T follicular helper cell (primary cell): ENCODE results near the gene EML6.
"Not testable (repeated sequence)": the region's sequence is repeated elsewhere in the genome, so short reads cannot be mapped to it uniquely, and the experiment has no call there.

Experiments used
- DNase-seq: peaks from one replicate; pipeline ENCODE4 v3.0.0-alpha.2; 2020; ENCODE audit warnings: low read depth

Gene EML6

DNA sequence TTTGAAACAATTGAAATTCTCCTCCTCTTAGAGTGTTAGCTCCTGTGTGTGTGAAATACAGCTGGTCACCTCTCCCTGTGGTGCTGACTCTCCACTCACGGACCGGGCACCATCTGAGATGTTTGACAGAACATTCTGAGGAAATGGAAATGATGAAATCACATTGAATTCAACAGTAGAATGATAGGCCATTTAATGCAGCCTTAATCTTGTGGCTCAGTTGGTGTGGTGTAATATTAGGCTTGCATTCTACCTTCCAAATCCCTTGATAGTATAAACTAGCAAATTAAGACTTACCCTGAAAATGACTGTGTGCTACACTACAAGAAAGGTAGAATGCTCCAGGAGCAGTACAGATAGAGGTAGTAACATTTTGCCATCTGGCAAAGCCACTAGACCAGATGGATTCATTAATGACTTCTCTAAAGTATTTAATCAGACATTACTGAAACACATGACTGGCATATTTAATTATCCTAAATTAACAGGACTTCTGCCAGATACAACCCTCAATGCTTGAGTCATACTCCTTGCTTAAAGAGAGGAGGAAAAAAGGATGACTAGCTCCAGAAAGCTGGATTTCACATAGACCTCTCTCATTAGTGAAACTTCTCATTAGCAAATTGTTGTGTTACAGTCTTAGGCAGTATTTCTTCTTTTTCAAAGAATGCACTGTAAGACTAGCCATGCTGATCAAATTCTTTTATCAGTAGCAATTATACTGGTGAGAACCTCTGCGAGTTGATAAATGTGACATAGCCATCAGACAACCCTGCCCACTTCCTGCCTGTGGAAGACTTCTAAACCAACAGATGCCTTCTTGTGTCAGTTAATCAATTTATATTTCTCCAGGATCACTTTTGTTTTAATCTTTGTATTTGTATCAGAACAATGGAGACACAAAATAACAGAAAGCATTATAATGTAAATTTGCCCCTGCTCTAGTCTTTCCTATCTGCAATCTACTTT lies 80.6 kb downstream of the EML6 start:
- DNase-seq: no peak

DNA sequence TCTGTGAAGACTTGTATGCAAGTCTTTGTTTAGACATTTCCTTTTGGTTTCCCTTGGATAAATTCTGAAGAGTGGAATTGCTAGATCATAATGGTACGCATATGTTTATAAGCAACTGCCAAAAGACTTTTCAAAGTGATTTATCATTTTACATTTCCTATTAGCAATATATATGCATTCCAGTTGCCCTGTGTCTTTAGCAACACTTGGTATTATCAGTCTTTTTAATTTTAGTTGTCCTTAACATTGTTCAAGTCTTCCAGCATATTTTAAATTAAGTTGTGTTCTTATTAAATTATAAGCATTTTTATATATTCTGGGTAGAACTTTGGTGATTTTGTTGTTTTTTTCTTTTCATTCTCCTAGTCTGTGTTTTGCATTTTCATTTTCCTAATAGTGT lies 81.8 kb downstream of the EML6 start:
- no peak for DNase-seq

DNA sequence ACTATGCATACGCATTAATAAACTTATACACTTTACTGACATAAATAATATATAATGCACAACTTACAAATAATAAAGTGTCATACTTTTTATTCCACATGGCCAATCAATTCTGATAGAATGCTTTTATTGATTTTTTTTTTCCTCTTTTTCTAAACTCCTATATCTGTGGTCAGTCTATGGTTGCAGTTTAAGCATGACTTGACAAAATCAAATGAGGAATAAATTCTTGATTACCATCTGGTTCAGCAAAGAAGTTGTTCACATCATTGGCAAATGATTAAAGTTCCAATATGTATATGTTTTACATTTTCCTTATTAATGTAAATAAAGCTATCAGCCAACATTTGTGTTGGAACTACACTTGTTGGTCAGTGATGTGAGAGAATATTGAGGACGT lies 83.5 kb downstream of the EML6 start:
- no peak for DNase-seq

DNA sequence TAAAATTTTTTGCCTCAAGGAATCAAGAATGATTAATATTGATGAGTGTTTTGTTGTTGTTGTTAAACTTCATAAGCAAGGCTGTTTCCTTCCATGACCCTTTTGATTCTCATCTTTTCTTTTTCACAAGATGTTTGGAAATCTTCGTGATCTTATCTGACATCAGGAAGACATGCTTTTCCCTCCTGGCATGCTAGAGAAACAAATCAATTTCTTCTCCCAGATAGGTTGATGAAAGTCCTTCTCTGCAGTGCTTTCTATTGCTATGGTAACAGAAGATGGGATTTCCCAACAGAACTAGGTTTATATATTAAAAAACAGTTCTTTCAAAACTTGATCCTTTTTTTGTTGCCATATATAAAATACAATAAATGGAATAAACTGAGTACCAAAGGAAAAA lies 85.2 kb downstream of the EML6 start:
- no peak for DNase-seq

DNA sequence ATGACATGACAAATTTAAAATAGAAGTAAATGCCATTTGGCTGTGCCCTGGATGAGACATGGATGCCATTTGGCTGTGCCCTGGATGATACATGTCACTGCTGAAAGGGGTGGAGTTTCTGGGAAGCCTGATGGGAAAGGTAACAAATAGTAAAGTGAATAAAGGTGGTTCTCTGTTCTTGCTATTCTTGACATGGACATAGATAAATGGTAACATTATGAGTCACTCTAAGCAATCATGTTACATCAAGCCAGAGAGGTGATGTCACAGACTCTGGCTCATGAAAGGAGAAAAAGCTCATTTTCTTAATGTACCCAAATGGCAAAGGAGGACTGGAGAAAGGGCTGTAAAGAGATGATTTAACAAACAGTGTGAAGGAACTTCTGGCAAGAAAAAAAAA lies 86.4 kb downstream of the EML6 start:
- no peak for DNase-seq

DNA sequence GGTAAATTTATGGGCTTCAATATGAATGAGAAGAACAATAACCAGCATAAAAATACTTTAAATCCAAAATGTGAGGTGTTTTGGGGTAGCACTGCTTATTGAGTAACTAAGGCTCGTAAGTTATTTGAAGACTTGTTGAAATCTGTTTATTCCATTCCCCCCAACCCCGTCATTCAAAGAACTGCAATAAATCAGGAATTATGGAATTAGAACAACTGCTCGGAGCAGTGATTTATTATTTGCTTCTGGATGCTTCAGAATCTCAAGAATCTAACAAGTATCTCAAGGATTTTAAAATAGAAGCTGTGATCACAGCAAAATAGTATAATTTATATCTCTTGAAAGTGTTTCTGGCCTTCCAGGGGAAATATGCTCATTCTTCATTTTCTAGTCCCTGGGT lies 86.8 kb downstream of the EML6 start:
- no peak for DNase-seq

DNA sequence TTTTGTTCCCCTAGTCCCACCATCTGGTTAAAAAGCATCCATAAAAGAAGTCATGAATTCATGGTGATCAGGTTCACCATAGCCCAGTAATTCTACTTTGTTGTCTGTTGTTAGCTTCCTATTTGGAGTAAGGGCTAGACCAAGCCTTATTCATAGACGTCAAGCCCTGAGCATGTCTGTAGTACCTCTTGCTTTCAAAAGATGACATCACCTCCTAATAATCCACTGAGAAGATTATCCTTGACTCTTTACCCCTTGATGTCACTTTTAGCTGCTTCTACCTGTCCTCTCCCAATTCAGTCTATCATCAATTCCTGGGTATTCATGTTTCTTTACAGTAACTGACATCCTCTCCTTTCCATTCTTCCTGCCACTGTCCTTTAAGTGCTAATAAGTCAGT lies 90.1 kb downstream of the EML6 start:
- no peak for DNase-seq

DNA sequence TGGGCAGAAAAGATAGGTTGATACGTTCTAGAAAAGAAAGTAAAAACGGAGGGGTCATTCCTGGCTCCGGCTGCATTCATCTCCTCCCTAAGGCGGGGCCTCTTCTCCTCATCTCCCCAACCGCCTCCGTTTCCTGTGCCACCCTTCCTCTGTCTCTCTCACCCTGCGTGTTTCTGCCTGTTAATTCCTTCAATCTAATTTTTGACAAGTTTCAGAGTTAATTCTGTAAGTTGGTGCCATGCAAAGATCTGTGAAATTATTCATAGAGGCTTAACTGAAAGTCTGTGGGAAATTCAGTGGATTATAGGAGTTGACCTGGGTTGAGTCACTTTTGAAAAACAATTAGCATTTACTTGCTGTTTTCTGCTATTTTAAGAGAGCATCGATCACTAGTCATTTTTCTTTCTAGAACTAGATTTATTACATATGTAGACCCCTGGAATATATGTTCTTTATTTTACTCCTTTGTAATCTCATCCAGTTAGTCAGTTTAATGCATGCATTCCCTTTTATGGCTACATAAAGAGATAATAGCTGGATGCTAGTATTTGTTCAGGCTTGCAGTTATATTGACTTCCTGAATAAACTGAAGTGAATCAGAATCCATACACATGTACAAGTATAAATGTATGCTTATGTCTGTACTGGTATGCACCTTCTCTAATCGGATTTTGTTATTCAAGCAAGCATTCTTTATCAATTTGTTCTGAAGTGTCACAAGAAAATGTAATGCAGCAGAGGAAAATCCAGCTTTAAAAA lies 91.1 kb downstream of the EML6 start:
- no peak for DNase-seq

DNA sequence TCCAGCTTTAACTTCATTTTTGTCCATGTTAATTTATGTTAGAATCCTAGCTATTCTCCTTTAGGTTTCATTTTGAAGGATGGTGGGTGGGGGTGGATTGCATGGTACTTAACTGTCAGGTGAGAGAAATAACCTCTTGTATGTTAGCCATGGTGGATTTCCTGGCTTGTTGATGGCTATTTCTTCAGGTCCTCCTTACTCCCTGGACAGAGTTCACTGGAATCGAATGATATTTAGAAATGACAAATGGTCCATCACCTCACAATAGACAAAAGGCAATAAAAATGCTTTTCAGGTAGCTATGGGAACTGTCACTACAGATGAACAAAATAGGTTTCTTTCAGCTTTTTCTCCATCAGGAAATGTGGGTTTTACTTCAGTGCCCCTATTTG lies 91.7 kb downstream of the EML6 start:
- no peak for DNase-seq

DNA sequence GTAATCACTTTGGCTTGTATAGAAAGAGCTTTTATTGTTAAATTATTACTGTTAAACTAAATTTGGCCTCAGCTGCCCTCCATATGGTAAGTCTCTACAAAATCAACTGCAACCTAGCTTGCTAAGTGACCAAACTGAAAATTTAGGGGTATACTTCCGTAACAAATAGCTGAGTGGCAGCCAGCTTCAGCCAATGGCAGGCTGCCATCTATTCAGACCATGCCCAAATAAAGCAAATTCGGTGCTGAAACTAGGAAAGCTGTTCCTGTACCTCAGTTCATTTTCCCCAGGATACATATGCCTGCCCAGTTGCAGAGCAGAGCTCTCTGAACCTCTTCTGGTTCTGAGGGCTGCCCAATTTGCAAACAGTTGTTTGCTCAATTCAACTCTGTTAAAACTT lies 94.8 kb downstream of the EML6 start:
- no peak for DNase-seq

DNA sequence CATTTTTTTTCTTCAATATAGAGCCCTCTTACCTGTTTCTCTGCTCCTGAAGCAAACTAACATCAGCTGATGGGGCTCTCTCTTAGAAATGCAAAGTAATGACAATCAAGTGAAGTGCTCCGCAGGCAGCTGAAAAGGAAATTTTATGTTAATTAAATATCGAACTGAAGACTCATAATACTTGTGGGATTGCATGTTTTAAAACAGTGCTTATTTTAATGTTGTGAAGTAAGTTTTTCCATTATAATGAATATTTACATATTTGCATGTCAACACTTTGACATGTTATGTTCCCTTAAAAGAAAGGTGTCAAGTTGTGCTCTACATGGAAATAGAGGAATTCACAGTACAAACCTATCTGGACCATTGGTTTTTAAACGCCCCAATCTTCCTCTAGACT lies 97.1 kb downstream of the EML6 start:
- no peak for DNase-seq

DNA sequence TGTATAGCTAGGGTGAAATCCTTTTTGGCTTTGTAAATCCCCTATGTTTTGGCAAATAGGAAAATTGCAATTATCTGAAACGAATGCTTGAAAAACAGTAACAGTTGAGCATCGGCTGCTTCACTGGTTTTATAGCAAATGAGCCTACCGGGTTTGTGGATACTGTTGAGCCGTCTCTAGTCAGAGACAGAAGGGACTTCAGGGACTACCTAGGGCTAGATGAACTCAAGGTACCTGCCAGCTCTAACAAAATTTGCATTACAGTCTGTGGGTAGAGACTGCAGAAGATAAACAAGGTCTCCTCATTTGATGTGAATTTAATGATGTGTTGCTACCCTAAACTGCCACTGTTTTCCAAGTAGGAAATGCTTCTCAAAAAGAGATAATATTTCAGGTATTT lies 101.1 kb downstream of the EML6 start:
- no peak for DNase-seq

DNA sequence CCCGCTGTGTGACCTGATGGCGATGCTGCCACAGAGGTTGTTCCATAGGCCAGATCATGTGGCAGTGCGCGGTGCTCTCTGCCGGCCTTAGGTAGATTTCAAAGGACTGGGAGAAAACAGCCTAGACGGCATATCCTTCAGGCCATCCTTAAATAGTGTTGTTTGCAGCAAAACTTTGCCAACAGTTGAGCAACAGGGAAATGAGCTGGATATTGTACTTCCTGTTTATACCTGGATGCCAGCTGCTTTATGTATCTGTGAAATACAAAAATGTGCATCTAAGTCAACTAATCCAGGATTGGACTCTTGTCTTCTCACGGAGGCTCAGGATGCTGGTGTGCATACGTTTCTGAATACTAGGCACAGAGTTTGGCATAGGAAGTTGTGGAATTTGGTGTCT lies 107.1 kb downstream of the EML6 start:
- DNase-seq: no peak

DNA sequence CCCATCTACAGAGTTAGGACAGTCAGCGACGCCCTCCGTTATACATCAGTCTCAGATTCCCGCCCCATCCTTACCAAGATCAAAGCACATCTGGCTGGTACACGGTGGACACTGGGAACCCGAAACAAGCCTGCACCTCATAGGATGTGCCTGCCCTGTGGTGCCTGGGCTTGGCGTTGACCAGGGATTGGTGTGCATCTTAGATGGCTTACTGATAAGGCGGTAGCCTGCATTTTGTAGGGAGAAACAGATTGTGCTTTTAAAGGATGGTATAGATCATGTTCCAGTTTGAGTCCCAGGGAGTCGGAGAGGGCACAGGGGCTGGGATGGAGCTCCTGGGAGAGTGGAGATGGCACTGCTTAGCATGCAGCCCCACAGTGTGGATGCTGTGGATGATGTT lies 108.0 kb downstream of the EML6 start:
- DNase-seq: no peak

DNA sequence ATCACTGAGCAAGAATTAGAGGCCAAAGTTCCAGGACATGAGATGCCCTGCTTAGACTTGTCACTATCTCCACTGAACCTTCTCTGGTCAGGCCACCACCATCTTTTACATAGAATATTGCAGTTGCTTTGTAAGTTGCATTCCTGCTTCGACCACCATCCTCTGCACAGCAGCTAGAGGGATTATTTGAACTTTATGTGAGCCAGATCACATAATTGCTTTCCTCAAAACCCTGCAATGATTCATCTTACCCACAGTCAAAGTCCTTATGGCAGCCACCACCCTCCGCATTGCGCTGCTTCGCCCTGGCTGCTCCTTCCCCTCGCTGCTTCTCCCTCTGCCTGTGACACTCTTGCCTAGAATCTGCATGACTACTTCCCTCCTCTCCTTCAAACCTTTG lies 111.3 kb downstream of the EML6 start:
- no peak for DNase-seq

DNA sequence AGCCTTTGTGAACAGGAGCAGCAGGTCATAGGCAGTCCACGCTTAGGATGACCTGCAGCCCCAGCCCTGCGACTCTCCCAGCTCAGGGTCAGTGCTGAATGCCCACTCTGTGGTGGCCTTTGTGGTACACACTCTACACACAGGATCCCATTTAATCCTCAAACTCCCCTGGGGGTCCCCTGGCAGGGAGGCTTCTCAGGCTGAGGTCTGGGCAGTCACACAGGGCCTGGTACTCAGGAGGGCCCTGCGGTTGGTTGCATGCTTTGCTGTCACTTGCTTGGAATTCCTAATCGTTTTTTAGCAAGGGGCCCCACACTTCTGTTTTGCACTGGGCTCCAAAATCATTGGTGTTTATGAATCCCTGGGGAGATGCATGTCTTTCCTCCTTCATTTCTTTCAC lies 113.0 kb downstream of the EML6 start:
- DNase-seq: no peak

DNA sequence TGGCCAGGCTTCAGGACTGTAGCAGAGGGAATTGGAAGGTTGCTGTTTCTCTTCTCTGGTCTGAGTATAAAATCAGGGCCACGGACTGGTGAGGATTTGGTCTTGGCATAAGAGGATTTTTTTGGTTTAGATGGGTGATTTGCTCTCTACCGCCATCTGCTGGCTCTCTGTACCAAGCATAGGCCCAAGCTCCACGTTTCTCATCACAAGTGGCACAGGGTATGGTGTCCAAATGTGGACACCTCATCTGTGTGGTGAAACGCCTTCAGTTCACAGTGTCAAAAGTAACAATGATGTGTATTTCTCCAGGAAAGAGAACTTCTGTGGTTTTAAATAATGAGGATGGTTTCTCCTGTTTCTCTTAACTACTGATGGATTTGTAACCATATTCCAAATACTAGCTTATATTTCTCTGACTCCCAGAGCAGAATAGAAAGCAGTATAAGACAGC lies 115.1 kb downstream of the EML6 start:
- DNase-seq: peak; percentile 36

DNA sequence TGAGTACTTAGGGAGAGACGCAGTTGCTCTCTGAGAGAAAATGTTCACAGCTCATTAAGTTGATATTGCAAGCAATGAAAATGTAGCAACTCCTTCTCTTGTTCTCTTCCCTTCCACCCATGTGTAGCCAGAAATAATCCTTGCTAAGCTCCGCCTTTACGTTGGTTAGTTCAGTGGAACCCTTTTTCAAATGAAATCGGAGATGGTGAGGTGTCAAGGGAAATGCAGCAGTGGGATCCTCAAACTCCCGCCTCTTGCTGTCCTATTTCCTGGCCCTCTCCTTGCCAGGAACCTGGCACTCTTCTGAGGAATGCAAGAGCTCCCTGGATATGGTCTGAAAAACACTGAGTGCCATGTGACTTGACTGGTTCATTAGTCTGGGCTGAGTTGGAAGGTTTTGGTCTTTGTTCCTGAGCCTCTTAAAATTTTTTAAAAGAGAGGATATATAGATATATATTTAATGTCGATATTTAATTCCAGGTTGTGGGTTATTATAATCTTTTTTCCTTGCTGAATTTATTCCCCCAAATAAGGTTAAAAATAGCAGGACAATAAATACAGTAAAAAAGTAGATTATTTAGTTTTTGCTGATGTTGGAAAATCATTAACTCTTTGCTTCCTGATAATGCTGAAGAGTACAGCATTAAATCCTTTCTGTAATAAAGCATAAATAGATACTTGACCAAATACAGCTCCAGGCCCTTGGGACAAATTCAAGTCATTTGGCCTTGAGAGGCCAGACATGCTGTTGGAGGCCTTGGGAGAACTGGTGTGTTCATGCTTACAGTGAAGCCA lies 116.2 kb downstream of the EML6 start:
- DNase-seq: no peak

DNA sequence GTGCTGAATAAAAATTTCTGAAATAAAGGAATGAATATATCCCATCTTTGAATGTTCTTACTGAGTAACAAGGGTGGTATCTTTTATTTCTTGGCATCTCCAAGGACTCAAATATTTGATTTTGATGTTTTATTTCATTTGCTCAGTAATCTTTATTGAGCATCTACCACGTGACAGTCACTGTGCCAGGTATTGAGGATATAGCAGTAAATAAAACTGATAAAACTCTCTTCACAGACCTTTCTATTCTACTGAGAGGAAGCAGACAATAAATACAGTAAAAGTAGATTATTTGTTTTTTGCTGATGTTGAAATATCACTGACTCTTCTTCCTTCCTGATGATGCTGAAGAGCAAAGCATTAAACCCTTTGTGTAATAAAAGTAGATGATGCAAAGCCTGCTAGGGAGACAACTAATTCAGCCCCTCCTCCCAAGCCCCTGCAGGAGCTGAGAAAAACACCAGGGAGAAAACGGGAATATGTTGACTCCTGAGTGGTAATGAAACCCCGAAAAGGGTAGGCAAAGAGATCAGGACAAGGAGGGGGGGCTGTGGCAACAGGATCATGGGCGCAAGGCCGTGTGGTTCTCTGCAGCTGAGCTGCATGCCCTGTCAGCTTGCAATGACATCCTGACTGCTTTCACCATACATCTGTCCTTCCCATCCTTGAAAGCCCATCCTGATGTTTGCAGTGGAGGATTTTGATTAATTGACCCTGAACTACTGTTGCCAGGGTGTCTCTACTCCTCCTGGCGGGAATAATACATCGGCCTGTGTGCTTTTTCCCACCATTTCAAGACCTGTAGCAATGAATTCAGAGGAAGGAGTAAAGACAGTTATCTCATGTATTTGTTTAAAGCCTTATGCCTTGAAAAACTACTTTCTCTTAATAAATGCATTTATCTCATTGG lies 117.4 kb downstream of the EML6 start:
- DNase-seq: no peak

DNA sequence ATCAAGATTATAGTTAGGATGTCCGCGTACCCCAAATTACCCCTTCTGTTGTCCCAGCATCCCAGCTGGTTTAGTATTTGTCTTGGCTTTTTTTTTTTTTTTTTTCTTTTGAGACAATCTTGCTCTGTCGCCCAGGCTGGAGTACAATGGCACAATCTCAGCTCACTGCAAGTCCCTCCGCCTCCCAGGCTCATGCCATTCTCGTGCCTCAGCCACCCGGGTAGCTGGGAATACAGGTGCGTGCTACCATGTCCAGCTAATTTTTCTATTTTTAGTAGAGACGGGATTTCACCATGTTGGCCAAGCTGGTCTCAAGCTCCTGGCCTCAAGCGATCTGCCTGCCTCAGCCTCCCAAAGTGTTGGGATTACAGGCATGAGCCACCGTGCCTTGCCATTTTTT lies 118.0 kb downstream of the EML6 start:
- DNase-seq: not testable (repeated sequence)

DNA sequence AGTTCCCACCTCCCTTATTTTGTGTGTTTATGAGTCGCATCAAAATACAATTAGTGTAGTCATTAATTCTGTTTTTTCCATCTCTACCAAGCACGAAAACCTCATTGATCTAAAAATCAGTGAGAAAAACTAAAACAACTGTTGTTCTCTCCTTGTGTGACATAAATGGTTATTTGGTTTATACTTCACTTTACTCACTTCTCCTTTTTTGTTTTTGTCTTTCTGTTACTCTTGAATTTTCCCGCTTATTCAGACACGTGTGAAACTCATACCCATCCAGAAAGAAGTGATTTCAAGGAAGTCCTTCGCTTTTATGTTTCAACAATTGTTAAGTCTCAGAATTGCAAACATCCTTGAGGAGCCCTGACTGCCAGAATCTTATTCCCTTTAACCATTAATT lies 121.6 kb downstream of the EML6 start:
- DNase-seq: no peak
